GM15510 (cell line): ENCODE measurements around the gene CBX1.

Experiments used
- POLR2A ChIP-seq: IDR thresholded peaks from 3 replicates; pipeline ENCODE4 v1.6.1; 2011; ENCODE audit warnings: borderline replicate concordance; ENCODE audit not compliant: insufficient read length; ENCODE audit errors: extremely low read depth

Gene CBX1

GRCh38 chr17:48066192-48066591 lies 35.1 kb downstream of the CBX1 start:
- TF ChIP-seq POLR2A: no peak

DNA sequence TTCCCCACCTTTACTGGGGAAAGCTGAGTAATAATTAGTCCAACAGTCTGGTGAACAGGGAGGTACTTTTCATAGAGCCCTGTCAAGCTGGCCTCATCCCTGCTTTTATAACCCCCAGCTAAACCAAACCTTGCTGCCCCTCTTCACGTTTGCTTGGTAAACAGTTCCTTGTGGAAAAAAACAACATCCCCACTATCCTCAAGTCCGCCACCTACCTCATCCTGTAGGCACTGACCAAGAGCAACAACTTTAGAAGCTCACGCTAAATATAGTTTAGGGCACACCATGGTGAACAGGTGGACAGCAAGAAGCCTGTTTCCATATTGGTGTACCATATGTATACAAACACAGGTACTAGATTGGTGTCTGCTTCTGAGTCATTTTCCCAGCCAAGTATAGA lies 36.6 kb downstream of the CBX1 start:
- TF ChIP-seq POLR2A: no peak

DNA sequence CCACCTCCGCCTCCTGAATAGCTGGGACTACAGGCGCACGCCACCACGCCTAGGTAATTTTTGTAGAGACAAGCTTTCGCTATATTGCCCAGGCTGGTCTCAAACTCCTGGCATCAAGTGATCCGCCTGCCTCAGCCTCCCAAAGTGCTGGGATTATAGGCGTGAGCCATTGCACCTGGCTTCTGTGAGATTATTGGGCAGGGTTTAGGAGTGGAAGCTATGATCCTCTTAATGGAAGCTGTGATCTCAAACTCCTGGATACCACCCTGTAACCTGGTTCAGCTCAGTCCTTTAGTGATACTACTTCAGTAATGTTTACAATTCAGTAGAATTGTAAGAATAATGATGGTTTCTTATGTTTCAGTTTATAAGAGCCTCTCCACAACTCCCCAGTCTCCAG lies 39.0 kb downstream of the CBX1 start:
- TF ChIP-seq POLR2A: no peak

- peak; percentile 19 for TF ChIP-seq POLR2A
Observed at GRCh38 chr17:48060249-48060648, 41.0 kb downstream of the CBX1 start.

- peak; percentile 19 for TF ChIP-seq POLR2A
Observed at GRCh38 chr17:48059125-48059668, 42.1 kb downstream of the CBX1 start.

GRCh38 chr17:48058393-48059124 lies 42.7 kb downstream of the CBX1 start:
- no peak for TF ChIP-seq POLR2A

GRCh38 chr17:48057626-48058025 lies 43.7 kb downstream of the CBX1 start:
- no peak for TF ChIP-seq POLR2A

DNA sequence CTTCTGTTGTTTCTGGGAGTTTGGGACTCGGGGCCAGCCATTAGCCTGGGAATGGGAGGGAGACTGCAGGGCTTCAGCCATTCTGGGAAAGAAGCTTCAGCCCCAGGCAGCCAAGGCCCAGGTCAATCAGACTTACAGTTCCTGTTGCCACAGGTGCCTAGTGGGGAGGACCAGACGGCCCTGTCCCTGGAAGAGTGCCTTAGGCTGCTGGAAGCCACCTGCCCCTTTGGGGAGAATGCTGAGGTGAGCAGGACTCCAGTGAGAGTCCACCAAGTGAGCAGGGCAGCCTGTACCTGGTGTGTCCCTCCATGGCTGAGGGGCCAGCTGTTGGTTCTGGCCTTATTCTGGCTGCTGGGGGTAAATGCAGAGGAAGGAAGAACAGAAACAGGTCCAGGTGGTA lies 44.4 kb downstream of the CBX1 start:
- no peak for TF ChIP-seq POLR2A

DNA sequence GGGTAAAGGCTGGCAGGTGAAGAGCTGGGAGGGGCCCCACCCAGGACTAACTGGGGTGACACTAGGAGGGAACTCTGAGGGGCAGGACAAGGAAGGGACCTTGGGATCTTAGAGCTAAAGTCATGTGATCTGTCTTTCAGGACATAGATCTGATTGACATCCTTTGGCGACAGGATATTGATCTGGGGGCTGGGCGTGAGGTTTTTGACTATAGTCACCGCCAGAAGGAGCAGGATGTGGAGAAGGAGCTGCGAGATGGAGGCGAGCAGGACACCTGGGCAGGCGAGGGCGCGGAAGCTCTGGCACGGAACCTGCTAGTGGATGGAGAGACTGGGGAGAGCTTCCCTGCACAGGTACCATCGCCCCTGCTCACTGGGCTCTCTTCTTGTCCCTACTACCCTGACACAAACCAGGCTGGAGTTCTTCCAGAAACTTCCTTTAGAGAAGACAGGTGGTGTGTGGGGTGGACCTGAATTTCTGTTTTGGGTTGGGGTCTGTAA lies 45.0 kb downstream of the CBX1 start:
- no peak for TF ChIP-seq POLR2A

GRCh38 chr17:48055531-48056245 lies 45.6 kb downstream of the CBX1 start:
- peak; percentile 50 for TF ChIP-seq POLR2A

DNA sequence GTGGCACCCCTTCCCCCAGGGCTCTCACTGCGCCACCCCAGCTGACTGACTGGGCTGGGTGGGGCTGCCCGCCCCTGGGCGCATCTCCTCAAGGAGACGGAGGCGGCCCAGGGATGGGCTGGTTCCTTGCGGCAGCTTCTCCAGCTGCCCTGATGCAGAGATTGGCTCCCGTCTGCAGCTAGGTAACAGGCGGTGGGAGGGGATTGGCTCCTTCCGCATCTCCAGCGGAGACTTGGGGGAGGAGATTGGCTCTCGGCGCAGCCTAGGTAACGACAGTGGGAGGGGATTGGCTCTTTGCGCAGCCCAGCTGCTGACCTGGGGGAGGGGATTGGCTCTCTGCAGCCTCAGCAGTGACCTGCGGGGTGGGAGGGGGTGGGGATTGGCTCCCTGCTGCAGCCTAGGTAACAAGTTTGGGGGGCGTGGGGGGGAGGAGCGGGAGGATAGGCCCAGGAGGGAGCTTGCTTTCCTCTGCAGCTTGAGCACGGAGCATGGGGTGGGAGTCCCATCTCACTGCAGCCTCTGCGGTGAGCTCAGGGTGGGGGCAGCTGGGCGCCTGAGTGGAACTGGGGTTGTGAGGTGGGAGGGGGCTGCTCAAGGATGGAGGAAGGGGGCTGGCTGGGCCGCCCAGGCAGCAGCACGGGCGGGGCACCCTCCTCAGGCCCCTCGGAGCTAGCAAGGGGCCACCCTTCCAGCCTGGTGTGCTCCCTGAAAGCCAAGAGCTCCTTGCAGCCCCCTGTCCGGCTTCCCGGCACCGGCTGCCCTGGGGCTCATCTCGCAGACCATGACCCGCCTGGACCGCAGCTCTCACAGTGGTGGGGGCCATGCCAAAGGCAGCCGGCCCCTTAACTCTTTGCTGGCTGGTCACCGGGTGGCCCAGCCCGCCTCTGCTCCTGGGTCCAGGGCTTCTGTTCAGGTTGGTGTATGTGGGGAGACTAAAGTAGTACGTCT lies 46.8 kb downstream of the CBX1 start:
- TF ChIP-seq POLR2A: no peak

DNA sequence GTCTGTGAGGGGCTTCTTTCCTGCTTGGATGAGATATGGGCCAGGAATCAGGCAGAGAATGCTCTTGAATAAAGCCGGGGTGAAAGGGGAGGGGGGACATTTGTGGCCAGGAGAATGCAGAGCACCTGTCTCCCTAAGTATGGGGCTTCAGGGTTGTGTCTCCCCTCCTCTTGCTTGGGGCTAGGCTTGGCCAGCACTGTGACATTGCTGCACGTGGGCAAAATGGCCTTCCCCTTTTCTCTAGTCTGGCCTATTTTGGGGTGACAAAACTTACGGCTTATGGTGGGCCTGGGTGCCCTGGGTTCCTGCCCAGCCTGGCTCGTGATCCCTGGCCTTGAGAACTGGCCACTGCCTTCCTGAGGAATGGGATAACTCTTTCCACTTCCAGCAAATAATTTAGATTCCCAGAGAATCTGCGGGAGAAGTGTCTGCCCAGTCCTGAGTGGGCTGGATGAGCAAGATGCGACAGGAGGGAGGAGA lies 47.5 kb downstream of the CBX1 start:
- no peak for TF ChIP-seq POLR2A

DNA sequence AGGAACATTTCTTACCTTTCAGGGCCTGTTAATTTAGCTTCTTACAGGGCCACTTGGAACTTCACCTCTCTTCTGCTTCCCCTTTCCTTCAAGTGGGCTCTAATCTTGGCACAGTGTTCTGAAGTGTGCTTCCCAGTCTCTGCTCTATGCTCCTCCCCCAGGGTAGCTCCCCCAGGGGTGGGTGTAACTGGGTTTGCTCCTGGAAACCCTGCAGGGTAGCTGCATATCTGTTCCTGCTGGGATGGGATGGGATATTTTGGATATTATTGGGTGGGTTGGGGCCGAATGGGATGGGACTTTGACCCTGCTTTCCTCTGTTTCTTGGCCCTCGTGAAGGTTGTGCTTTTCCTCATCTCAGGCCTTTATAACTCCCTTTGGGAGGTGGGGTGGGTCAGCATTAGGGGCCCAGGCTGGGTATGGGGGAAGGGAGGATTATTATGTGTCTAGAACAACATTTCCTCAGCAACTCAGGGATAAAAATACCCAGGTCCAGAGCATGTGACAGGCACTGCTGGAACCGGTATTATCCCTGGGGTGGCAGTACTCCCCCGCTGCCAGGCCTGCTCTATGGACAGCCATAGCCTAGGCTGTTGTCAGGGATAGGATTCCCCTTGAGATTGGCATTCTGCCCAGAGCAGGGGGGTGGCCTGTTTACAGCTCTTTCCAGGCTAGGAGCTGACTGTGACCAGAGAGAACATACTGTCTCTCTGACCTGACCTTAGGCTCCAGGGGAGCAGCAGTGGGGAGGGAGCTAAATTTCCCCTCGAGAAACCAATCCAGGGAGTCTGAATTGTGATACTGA lies 48.1 kb downstream of the CBX1 start:
- TF ChIP-seq POLR2A: no peak
